Neural progenitor cell (in vitro differentiated cells): Measurements from ENCODE around the gene SCRG1.

ENCODE experiments used
- EZH2 ChIP-seq: fragments of 200-600 bp; sonication (generic); IDR thresholded peaks from 2 replicates; pipeline ENCODE4 v1.6.1; 2017; ENCODE audit warnings: antibody characterized with exemption, mild to moderate bottlenecking, moderate library complexity
- TF ChIP-seq, protein P1 (sequence below): fragments of 200-600 bp; sonication (generic); IDR thresholded peaks from 2 replicates; pipeline ENCODE4 v1.5.1; 2017; ENCODE audit warnings: antibody characterized with exemption, mild to moderate bottlenecking

DNA sequence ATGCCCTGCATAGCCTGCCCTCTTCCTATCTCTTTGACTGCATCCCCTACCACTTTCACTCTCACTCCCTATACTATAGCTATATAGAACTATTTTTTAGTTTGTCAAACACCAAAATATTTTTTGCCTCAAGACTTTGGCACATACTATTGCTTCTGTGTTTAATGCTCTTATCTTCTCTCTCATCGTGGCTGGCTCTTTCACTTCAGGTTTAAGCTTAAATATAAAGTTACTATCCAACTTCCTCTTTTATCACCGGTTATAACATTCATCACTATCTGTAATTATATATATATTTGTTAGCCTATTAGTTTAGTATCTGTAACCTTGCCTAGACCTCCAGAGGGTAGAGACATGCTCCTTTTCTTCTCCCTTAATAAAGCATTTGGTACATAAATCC is 53.3 kb downstream of the SCRG1 start:
- TF ChIP-seq, protein P1, sequence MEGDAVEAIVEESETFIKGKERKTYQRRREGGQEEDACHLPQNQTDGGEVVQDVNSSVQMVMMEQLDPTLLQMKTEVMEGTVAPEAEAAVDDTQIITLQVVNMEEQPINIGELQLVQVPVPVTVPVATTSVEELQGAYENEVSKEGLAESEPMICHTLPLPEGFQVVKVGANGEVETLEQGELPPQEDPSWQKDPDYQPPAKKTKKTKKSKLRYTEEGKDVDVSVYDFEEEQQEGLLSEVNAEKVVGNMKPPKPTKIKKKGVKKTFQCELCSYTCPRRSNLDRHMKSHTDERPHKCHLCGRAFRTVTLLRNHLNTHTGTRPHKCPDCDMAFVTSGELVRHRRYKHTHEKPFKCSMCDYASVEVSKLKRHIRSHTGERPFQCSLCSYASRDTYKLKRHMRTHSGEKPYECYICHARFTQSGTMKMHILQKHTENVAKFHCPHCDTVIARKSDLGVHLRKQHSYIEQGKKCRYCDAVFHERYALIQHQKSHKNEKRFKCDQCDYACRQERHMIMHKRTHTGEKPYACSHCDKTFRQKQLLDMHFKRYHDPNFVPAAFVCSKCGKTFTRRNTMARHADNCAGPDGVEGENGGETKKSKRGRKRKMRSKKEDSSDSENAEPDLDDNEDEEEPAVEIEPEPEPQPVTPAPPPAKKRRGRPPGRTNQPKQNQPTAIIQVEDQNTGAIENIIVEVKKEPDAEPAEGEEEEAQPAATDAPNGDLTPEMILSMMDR = no peak
- TF ChIP-seq EZH2 = no peak
